Activated CD8-positive, alpha-beta memory T cell treated with anti-CD3 and anti-CD28 coated beads, Interleukin-2, amount 10 ng/mL, durations not matched to agents 7 days and 5 days (primary cell): ENCODE results near the gene GADL1. TPM values are rescaled to one million over a fixed set of nuclear protein-coding genes. Genes with fewer than 3 reads are reported as not detected.

Experiments
- ATAC-seq: fragments of 150-1000 bp; cut with Tn5 transposase; one replicate; pipeline ENCODE4 v1.10.0; 2021; ENCODE audit warnings: moderate library complexity
- CTCF ChIA-PET: fragments of 350-600 bp; sonication (Branson Sonifier 250); formaldehyde crosslinking; loops from one replicate; lab custom pipeline; 2021; ENCODE audit warnings: antibody characterized with exemption; lab: Charles Lee
- DNase-seq: peaks from one replicate; pipeline ENCODE4 v3.0.0-alpha.2; 2020
- H3K27ac Mint-ChIP-seq: one replicate; pipeline ENCODE4 v1.8.0; 2021; ENCODE audit warnings: mild to moderate bottlenecking, mixed read lengths
- H3K27me3 Mint-ChIP-seq: one replicate; pipeline ENCODE4 v1.8.0; 2021; ENCODE audit warnings: mixed read lengths
- H3K36me3 Mint-ChIP-seq: one replicate; pipeline ENCODE4 v1.8.0; 2021; ENCODE audit warnings: mild to moderate bottlenecking, mixed read lengths
- H3K4me1 Mint-ChIP-seq: one replicate; pipeline ENCODE4 v1.8.0; 2021; ENCODE audit warnings: mixed read lengths
- H3K4me3 Mint-ChIP-seq: one replicate; pipeline ENCODE4 v1.8.0; 2021; ENCODE audit warnings: mild to moderate bottlenecking, moderate library complexity, mixed read lengths
- H3K9me3 Mint-ChIP-seq: one replicate; pipeline ENCODE4 v1.8.0; 2022; ENCODE audit warnings: low read depth, mixed read lengths
- total RNA-seq, 2 experiments: library from RNA; stranded (reverse); gene quantifications; one replicate each; pipeline ENCODE4 v1.2.3, GENCODE V29; 2021

The GADL1 gene
- total RNA-seq, 2 experiments from 2014 or later = not detected

- Mint-ChIP-seq H3K36me3 (no peaks in the 10 kb centered on the region), H3K4me3 (no peak overlapping the region), H3K27me3 (peaks cover 8% of the 10 kb centered on the region), H3K9me3 (no peaks in the 10 kb centered on the region), H3K27ac (no peak overlapping the region), H3K4me1 (peaks cover 4% of the 10 kb centered on the region)
- DNase-seq (no peak), ATAC-seq (no peak)
- CTCF ChIA-PET = no interaction called here
Observed at GRCh38 chr3:30712991-30713390, 181.5 kb downstream of the GADL1 start.

- DNase-seq (no peak), ATAC-seq (no peak)
- no peaks in the 10 kb centered on the region for H3K9me3 Mint-ChIP-seq
- CTCF ChIA-PET = interaction anchor here (1.3 kb wide), 1 partner anchor 18 kb away, joined by 5 read pairs; no protein-coding TSS in a partner anchor
- peaks cover 4% of the 10 kb centered on the region for H3K4me1 Mint-ChIP-seq
- H3K27ac Mint-ChIP-seq = no peak overlapping the region
- peaks cover 8% of the 10 kb centered on the region for H3K27me3 Mint-ChIP-seq
- no peaks in the 10 kb centered on the region for H3K36me3 Mint-ChIP-seq
- H3K4me3 Mint-ChIP-seq = no peak overlapping the region
Observed at GRCh38 chr3:30711867-30712266, 182.6 kb downstream of the GADL1 start.

GRCh38 chr3:30711151-30711550 is 183.3 kb downstream of the GADL1 start:
- no peak for ATAC-seq
- Mint-ChIP-seq H3K4me3 (no peak overlapping the region), H3K36me3 (no peaks in the 10 kb centered on the region), H3K27me3 (peaks cover 8% of the 10 kb centered on the region), H3K9me3 (no peaks in the 10 kb centered on the region), H3K4me1 (peaks cover 4% of the 10 kb centered on the region), H3K27ac (no peak overlapping the region)
- DNase-seq = no peak
- CTCF ChIA-PET = interaction anchor here (1.3 kb wide), 1 partner anchor 18 kb away, joined by 5 read pairs; no protein-coding TSS in a partner anchor

- ATAC-seq (no peak), DNase-seq (no peak)
- Mint-ChIP-seq H3K27me3 (peaks cover 5% of the 10 kb centered on the region), H3K36me3 (peaks cover 2% of the 10 kb centered on the region), H3K4me1 (peaks cover 4% of the 10 kb centered on the region), H3K4me3 (no peak overlapping the region), H3K27ac (no peak overlapping the region), H3K9me3 (no peaks in the 10 kb centered on the region)
- CTCF ChIA-PET = no interaction called here
Observed at GRCh38 chr3:30710017-30710416, 184.4 kb downstream of the GADL1 start.

GRCh38 chr3:30708472-30708871 is 186.0 kb downstream of the GADL1 start:
- H3K4me1 Mint-ChIP-seq = peaks cover 4% of the 10 kb centered on the region
- H3K4me3 Mint-ChIP-seq = no peak overlapping the region
- H3K36me3 Mint-ChIP-seq = peaks cover 10% of the 10 kb centered on the region
- DNase-seq = no peak
- no peaks in the 10 kb centered on the region for H3K27me3 Mint-ChIP-seq
- no peak for ATAC-seq
- no peaks in the 10 kb centered on the region for H3K9me3 Mint-ChIP-seq
- no peak overlapping the region for H3K27ac Mint-ChIP-seq
- CTCF ChIA-PET = no interaction called here

- ATAC-seq (no peak), DNase-seq (no peak)
- Mint-ChIP-seq H3K36me3 (peaks cover 16% of the 10 kb centered on the region), H3K27me3 (no peaks in the 10 kb centered on the region), H3K9me3 (no peaks in the 10 kb centered on the region), H3K4me3 (no peak overlapping the region), H3K27ac (no peak overlapping the region), H3K4me1 (peaks cover 4% of the 10 kb centered on the region)
- CTCF ChIA-PET = no interaction called here
Observed at GRCh38 chr3:30707825-30708224, 186.6 kb downstream of the GADL1 start.

- H3K4me1 Mint-ChIP-seq = peaks cover 4% of the 10 kb centered on the region
- CTCF ChIA-PET = interaction anchor here (1.2 to 1.7 kb wide), 2 partner anchors 12 to 45 kb away, joined by 3 to 6 read pairs; no protein-coding TSS in a partner anchor
- H3K9me3 Mint-ChIP-seq = no peaks in the 10 kb centered on the region
- H3K4me3 Mint-ChIP-seq = no peak overlapping the region
- DNase-seq (no peak), ATAC-seq (no peak)
- peaks cover 25% of the 10 kb centered on the region for H3K36me3 Mint-ChIP-seq
- H3K27ac Mint-ChIP-seq = no peak overlapping the region
- no peaks in the 10 kb centered on the region for H3K27me3 Mint-ChIP-seq
Observed at GRCh38 chr3:30704931-30705890, 189.2 kb downstream of the GADL1 start.

- Mint-ChIP-seq H3K9me3 (no peaks in the 10 kb centered on the region), H3K36me3 (peaks cover 37% of the 10 kb centered on the region), H3K4me3 (no peak overlapping the region), H3K27me3 (no peaks in the 10 kb centered on the region), H3K27ac (no peak overlapping the region), H3K4me1 (no peaks in the 10 kb centered on the region)
- no peak for ATAC-seq
- CTCF ChIA-PET = interaction anchor here (0.8 to 1.6 kb wide), 2 partner anchors 9 to 48 kb away, joined by 3 to 4 read pairs; no protein-coding TSS in a partner anchor
- DNase-seq = no peak
Observed at GRCh38 chr3:30702828-30703397, 191.5 kb downstream of the GADL1 start.

- no peaks in the 10 kb centered on the region for H3K4me1 Mint-ChIP-seq
- no peaks in the 10 kb centered on the region for H3K27me3 Mint-ChIP-seq
- CTCF ChIA-PET = interaction anchor here (1.6 kb wide), 1 partner anchor 8 kb away, joined by 4 read pairs; no protein-coding TSS in a partner anchor
- ATAC-seq (no peak), DNase-seq (no peak)
- no peaks in the 10 kb centered on the region for H3K9me3 Mint-ChIP-seq
- H3K27ac Mint-ChIP-seq = no peak overlapping the region
- no peak overlapping the region for H3K4me3 Mint-ChIP-seq
- H3K36me3 Mint-ChIP-seq = peaks cover 41% of the 10 kb centered on the region
Observed at GRCh38 chr3:30702038-30702827, 192.2 kb downstream of the GADL1 start.

GRCh38 chr3:30700702-30701321 is 193.6 kb downstream of the GADL1 start:
- CTCF ChIA-PET = no interaction called here
- H3K27ac Mint-ChIP-seq = no peak overlapping the region
- H3K4me1 Mint-ChIP-seq = no peaks in the 10 kb centered on the region
- H3K9me3 Mint-ChIP-seq = no peaks in the 10 kb centered on the region
- no peak for DNase-seq
- ATAC-seq = no peak
- peaks cover 49% of the 10 kb centered on the region for H3K36me3 Mint-ChIP-seq
- no peak overlapping the region for H3K4me3 Mint-ChIP-seq
- no peaks in the 10 kb centered on the region for H3K27me3 Mint-ChIP-seq

- H3K27ac Mint-ChIP-seq = no peak overlapping the region
Observed at GRCh38 chr3:30699927-30700326, 194.5 kb downstream of the GADL1 start.

GRCh38 chr3:30698549-30698948 is 195.9 kb downstream of the GADL1 start:
- no peak overlapping the region for H3K27ac Mint-ChIP-seq
- ATAC-seq = no peak
- no peaks in the 10 kb centered on the region for H3K4me1 Mint-ChIP-seq
- H3K9me3 Mint-ChIP-seq = no peaks in the 10 kb centered on the region
- no peak overlapping the region for H3K4me3 Mint-ChIP-seq
- CTCF ChIA-PET = no interaction called here
- no peak for DNase-seq
- H3K36me3 Mint-ChIP-seq = peaks cover 55% of the 10 kb centered on the region
- no peaks in the 10 kb centered on the region for H3K27me3 Mint-ChIP-seq

More at GRCh38 chr3:30699927-30700326, 194.5 kb downstream of the GADL1 start:
- peaks cover 55% of the 10 kb centered on the region for H3K36me3 Mint-ChIP-seq
- no peak overlapping the region for H3K4me3 Mint-ChIP-seq
- no peak for ATAC-seq
- CTCF ChIA-PET = no interaction called here
- H3K9me3 Mint-ChIP-seq = no peaks in the 10 kb centered on the region
- H3K27me3 Mint-ChIP-seq = no peaks in the 10 kb centered on the region
- no peak for DNase-seq
- H3K4me1 Mint-ChIP-seq = no peaks in the 10 kb centered on the region
